Adrenal gland (tissue), 12 donors: ENCODE data around the gene CALHM5. TPM values are rescaled to one million over a fixed set of nuclear protein-coding genes. Genes with fewer than 3 reads are reported as not detected.

Experiments
- DNase-seq, 7 donors: peaks; one replicate each; pipeline ENCODE4 v3.0.0-alpha.2; 2019 to 2020
- H3K27ac ChIP-seq, 5 donors: fragments of 200-600 bp; sonication (generic) in 4 of 5; 1 replicate in 3 of 5; 2 replicates in 2 of 5; pipeline versions ENCODE4 v1.5.1 to v1.8.0; 2016 to 2020; ENCODE audit warnings: mild to moderate bottlenecking in 1 of 5
- H3K27me3 ChIP-seq: fragments of 200-600 bp; 2 replicates; pipeline ENCODE4 v1.8.0; 2021
- H3K36me3 ChIP-seq, 2 donors: fragments of 200-600 bp; replicated peaks in 1 of 2; 1 replicate in 1 of 2; 2 replicates in 1 of 2; pipeline versions ENCODE4 v1.5.1 to v1.8.0; 2018 to 2022
- H3K4me1 ChIP-seq, 2 donors: fragments of 200-600 bp; replicated peaks in 1 of 2; 1 replicate in 1 of 2; 2 replicates in 1 of 2; pipeline versions ENCODE4 v1.5.1 to v1.8.0; 2018 to 2021
- H3K4me3 ChIP-seq, 4 donors: fragments of 200-600 bp; sonication (generic) in 3 of 4; one replicate each; pipeline ENCODE4 v1.5.1; 2016 to 2018
- H3K9me3 ChIP-seq, 3 donors: fragments of 200-600 bp; sonication (generic) in 1 of 3; replicated peaks in 1 of 3; 1 replicate in 2 of 3; 2 replicates in 1 of 3; pipeline versions ENCODE4 v1.5.1 to v1.8.0; 2016 to 2021
- POLR2A ChIP-seq, 2 donors: fragments of 450-650 bp; IDR thresholded peaks; one replicate each; pipeline ENCODE4 v1.6.1; 2017; ENCODE audit warnings: antibody characterized with exemption in 2 of 2, mild to moderate bottlenecking in 2 of 2, moderate library complexity in 1 of 2
- WGBS, 4 donors: extraction: QIAGEN DNeasy Blood & Tissue Kit in 2 of 4; methylation state at CpG; one replicate each; pipeline versions ENCODE4 v1.1.5 to v1.1.7; 2013 to 2017; 5-methylcytosine and 5-hydroxymethylcytosine counted together
- intact Hi-C, 2 donors: fragments of 100-400 bp; cut with DNase I; formaldehyde crosslinking; loops; one replicate each; pipeline versions ENCODE4 v1.14.1 to v1.15.0; 2022 to 2023
- polyA plus RNA-seq, 3 donors: library from polyadenylated mRNA; stranded (reverse); fragments of 200-250 nt in 2 of 3; fragments of 350-450 nt in 1 of 3; fragmentation: Illumina TruSeq in 1 of 3; extraction: RNeasy Lipid Tissue Mini Kit (QIAGEN cat#74804) in 1 of 3; gene quantifications; one replicate each; pipeline ENCODE4 v1.2.3, GENCODE V29; 2013 to 2014
- total RNA-seq, 9 donors: library from RNA; depleted of rRNA in 4 of 9; stranded (reverse); fragments of >200 nt in 4 of 9; fragments of 120-200 nt in 1 of 9; fragmentation: NEBNext Ultra II Directional in 1 of 9; extraction: Animal tissue kit (Norgen Biotek cat#: 25700) in 1 of 9; gene quantifications; one replicate each; pipeline versions ENCODE4 v1.1.0 to v1.2.4, GENCODE V29; 2013 to 2023
- TF ChIP-seq, protein P1 (sequence below), 6 experiments: fragments of 450-650 bp in 4 of 6; fragments of 200-600 bp in 2 of 6; sonication (generic) in 1 of 6; IDR thresholded peaks; 1 replicate in 5 of 6; 2 replicates in 1 of 6; pipeline versions ENCODE4 v1.5.1 to v1.8.0; 2016 to 2021; ENCODE audit warnings: antibody characterized with exemption in 6 of 6, mild to moderate bottlenecking in 2 of 6, moderate library complexity in 1 of 6
- donor health status: healthy with polysubstance abuse.
- donor health status: Bipolar disorder and iron deficiency.
- donor health status: DM: yes; HTN: yes; CAD: no.
- donor health status: DM: no; HTN: no; CAD: no.
- donor health status: DM: no; HTN: no; CAD: no.
- donor health status: DM: yes; HTN: yes; CAD: no.

The CALHM5 gene
- total and polyA plus RNA-seq, 12 donors: 0.32 to 2.2 (median 0.95) TPM

- Histone ChIP-seq H3K27me3 (no peaks in the 10 kb centered on the region), H3K27ac (no peak overlapping the region), H3K9me3 (no peaks in the 10 kb centered on the region), H3K4me3 (no peak overlapping the region), H3K36me3 (no peaks in the 10 kb centered on the region), H3K4me1 (no peaks in the 10 kb centered on the region)
- WGBS, 4 donors: 85 to 89% (median 87%) methylated on average over 2 of the region's 2 CpGs
- intact Hi-C loops: loop anchor here (10.0 kb wide), 1 partner anchor 256 kb away; the partner anchor contains the start of gene TSPYL1 (in 2 of the 2)
- TF ChIP-seq, protein P1, sequence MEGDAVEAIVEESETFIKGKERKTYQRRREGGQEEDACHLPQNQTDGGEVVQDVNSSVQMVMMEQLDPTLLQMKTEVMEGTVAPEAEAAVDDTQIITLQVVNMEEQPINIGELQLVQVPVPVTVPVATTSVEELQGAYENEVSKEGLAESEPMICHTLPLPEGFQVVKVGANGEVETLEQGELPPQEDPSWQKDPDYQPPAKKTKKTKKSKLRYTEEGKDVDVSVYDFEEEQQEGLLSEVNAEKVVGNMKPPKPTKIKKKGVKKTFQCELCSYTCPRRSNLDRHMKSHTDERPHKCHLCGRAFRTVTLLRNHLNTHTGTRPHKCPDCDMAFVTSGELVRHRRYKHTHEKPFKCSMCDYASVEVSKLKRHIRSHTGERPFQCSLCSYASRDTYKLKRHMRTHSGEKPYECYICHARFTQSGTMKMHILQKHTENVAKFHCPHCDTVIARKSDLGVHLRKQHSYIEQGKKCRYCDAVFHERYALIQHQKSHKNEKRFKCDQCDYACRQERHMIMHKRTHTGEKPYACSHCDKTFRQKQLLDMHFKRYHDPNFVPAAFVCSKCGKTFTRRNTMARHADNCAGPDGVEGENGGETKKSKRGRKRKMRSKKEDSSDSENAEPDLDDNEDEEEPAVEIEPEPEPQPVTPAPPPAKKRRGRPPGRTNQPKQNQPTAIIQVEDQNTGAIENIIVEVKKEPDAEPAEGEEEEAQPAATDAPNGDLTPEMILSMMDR (IDR thresholded peaks at IDR 0.05): no peak
- TF ChIP-seq POLR2A (IDR thresholded peaks at IDR 0.05): no peak
- no peak for DNase-seq
Measured at GRCh38 chr6:116530436-116530835, 19.0 kb downstream of the CALHM5 start.

- Histone ChIP-seq H3K27me3 (no peaks in the 10 kb centered on the region), H3K9me3 (no peaks in the 10 kb centered on the region), H3K4me3 (no peak overlapping the region), H3K36me3 (no peaks in the 10 kb centered on the region), H3K27ac (no peak overlapping the region), H3K4me1 (no peaks in the 10 kb centered on the region)
- DNase-seq: peak; percentile 45 to 83 (median 65)
- 74 to 85% (median 82%) methylated on average over 12 of the region's 12 CpGs for WGBS, 4 donors
- intact Hi-C loops: loop anchor here (10.0 kb wide), 1 partner anchor 257 kb away; the partner anchor contains the start of gene TSPYL1 (in 2 of the 2)
- no peak for TF ChIP-seq POLR2A (IDR thresholded peaks at IDR 0.05)
- TF ChIP-seq, protein P1 (IDR thresholded peaks at IDR 0.05): peak; percentile 75 to 94 (median 84)
Measured at GRCh38 chr6:116531675-116532570, 20.5 kb downstream of the CALHM5 start.

DNA sequence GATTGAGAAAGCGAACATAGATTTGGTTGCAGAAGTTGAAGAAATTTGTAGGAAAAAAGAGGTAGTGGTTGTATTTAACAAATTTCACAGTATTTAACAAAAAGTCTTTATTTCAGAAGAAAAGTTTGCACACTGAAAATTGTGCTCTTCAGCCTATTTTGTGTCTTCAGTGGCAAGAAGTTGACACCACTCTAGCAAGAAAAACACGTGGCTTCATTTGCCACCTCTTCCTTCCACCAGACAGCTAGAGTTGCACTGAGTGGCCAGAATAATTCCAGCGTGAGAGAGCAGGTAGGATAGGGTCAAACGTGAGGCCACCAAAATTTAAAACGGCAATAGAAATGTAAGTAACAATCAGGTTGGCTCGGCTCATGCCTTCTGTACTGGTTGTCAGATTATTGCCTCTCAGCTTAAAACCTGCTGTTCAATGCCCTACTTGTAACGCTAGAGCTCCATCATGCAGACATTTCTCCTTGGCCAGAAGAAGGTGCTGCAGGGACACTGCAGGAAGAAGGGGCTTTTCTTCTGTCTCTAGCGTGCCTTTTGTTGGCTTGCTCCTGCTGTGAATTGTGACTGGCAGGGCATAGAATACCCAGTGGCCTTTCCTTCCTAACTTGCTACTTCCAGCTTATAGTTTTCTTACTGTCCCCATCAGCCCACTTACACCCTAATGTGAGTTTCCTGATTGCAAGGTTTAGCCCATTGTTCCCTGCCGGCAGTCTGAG, 22.0 kb downstream of the CALHM5 start:
- no peaks in the 10 kb centered on the region for H3K36me3 ChIP-seq
- WGBS, 4 donors: 64 to 74% (median 69%) methylated on average over 9 of the region's 9 CpGs
- no peaks in the 10 kb centered on the region for H3K4me1 ChIP-seq
- intact Hi-C loops: loop anchor here (10.0 kb wide), 1 partner anchor 259 kb away; the partner anchor contains the start of gene TSPYL1 (in 2 of the 2)
- no peak for DNase-seq
- H3K4me3 ChIP-seq: no peak overlapping the region
- no peak overlapping the region for H3K27ac ChIP-seq
- no peaks in the 10 kb centered on the region for H3K9me3 ChIP-seq
- TF ChIP-seq, protein P1 (IDR thresholded peaks at IDR 0.05): no peak
- TF ChIP-seq POLR2A (IDR thresholded peaks at IDR 0.05): no peak
- H3K27me3 ChIP-seq: no peaks in the 10 kb centered on the region

- intact Hi-C loops: loop anchor here (10.0 kb wide), 1 partner anchor 260 kb away; the partner anchor contains the start of gene TSPYL1 (in 2 of the 2)
- no peak for TF ChIP-seq POLR2A (IDR thresholded peaks at IDR 0.05)
- TF ChIP-seq, protein P1 (IDR thresholded peaks at IDR 0.05): no peak
Measured at GRCh38 chr6:116535109-116535508, 23.7 kb downstream of the CALHM5 start.

More at GRCh38 chr6:116535109-116535508, 23.7 kb downstream of the CALHM5 start:
- no peak for DNase-seq
- Histone ChIP-seq H3K27me3 (no peaks in the 10 kb centered on the region), H3K4me3 (no peak overlapping the region), H3K27ac (no peak overlapping the region), H3K4me1 (no peaks in the 10 kb centered on the region), H3K36me3 (no peaks in the 10 kb centered on the region), H3K9me3 (no peaks in the 10 kb centered on the region)
